ENCODE data around the gene TSPO.
"Not testable (repeated sequence)": the region's sequence is repeated elsewhere in the genome, so short reads cannot be mapped to it uniquely, and the experiment has no call there.

DNA sequence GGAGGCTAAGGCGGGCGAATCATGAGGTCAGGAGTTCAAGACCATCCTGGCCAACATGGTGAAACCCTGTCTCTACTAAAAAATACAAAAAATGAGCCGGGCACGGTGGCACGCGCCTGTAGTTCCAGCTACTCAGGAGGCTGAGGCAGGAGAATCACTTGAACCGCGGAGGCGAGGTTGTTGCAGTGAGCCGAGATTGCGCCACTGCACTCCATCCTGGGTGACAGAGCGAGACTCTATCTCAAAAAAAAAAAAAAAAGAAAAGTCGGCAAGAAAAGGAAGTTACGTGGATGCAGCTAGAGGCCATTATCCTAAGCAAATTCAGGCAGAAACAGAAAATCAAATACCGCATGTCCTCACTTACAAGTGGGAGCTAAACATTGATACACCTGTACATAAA is 5.0 kb upstream of the TSPO start:
- TF ChIP-seq FOXA1 (IDR thresholded peaks at IDR 0.05); NFRKB (IDR thresholded peaks at IDR 0.05); SP1 (IDR thresholded peaks at IDR 0.05); BHLHE40 (IDR thresholded peaks at IDR 0.05; ENCODE audit: borderline replicate concordance); L3MBTL2 (conservative IDR thresholded peaks at IDR 0.05); HDGF (IDR thresholded peaks at IDR 0.05; ENCODE audit: borderline replicate concordance); ZNF384 (IDR thresholded peaks at IDR 0.05); SUZ12 (IDR thresholded peaks at IDR 0.05); LEF1 (IDR thresholded peaks at IDR 0.05; ENCODE audit: borderline replicate concordance): not testable (repeated sequence)
